ENCODE measurements around the gene EHD4.

EHD4 gene

DNA sequence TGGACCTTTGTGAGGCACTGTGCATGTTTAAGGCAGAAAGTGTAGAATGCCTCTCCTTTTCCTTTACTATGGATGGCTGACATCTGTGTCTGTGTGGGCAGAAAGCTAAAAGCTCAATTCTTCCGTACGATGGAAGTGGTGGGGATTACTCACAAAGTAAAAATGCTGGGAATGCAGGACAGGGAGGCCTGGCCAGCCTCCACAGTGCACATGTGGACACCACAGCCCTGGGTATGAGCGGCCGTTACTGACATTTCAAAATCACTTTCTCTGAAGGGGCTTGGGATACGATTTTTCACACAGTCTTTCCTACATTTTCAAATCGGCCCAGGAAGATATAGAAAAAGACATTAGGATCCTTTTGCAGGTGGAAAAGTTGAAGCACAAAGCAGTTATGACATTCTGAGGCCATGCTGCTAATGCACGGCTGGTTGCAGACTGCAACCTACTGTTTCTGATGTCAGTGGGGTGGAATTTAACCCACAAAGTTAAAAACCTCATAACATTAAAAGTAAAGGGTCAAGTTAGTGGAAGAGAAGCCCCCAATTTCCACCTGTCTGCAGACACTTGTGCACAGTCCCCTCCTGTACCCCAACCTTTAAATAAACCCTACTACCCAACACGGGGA lies 27.9 kb downstream of the EHD4 start:
- peak; percentile 94 for DNase-seq (ENCODE audit: low read depth)
- no peak overlapping the region for H3K4me3 ChIP-seq (replicated peaks; ENCODE audit: low read depth, low read length)
- no peak for TF ChIP-seq CTCF (IDR thresholded peaks at IDR 0.05; ENCODE audit: low read length, missing control alignments)

DNA sequence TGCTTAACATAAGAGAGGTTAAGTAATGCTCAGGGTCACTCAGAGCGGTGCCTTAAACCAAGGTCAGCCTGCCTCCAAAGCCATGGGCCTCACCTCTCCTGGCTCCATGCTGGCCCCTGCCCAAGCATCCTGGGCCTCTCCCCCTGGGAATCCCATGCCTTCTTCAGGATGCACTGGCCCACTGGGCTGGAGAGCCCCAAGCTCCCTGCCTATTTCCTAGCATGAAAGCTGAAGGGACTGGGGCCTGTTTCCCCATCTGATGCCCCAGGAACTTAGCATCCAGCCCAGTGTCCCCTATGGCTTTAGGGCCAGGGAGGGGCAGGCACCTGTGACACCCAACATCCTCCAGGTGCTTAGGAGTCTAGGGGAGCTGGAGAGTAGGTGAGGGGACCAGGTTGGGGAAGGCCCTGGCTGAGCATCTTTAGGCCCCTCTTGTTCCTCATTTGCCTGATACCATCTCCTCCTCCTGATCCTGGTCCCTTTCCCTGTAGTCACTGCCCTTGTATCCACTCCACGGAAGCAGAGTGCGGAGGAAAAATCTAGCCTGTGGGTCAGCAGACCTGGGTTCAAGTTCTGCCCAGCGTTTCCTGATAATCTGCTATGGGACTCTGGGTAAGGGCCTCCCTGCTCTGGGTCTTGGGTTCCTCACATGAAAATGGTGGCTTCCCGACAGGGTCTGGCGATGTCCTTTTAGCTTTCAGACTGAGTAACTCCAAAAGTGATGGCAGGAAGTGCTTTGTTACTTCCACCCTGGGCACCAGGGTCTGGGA lies 28.6 kb downstream of the EHD4 start:
- no peak for TF ChIP-seq CTCF (IDR thresholded peaks at IDR 0.05; ENCODE audit: low read length, missing control alignments)
- no peak overlapping the region for H3K4me3 ChIP-seq (replicated peaks; ENCODE audit: low read depth, low read length)
- no peak for DNase-seq (ENCODE audit: low read depth)

DNA sequence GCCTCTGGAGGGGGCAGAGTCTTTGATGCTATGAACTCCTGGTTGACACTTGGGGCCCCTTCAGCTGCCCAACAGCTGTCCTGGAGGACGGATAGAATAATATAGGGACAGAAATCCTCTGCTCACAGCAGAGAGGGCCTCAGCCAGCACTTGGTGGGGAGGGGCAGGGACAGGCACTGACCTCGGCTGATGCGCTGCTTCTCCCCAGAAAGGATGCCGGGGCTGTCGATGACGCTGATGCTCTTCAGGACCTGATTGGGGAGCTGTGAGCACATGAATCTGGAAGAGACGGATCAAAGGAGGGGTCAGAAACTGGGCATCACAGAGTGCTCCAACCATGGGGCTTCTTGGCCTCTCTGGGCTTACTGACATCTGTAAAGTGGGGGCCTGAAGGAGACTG lies 29.5 kb downstream of the EHD4 start:
- no peak for DNase-seq (ENCODE audit: low read depth)
- no peak overlapping the region for H3K4me3 ChIP-seq (replicated peaks; ENCODE audit: low read depth, low read length)
- TF ChIP-seq CTCF (IDR thresholded peaks at IDR 0.05; ENCODE audit: low read length, missing control alignments): no peak

- no peak for TF ChIP-seq CTCF (IDR thresholded peaks at IDR 0.05; ENCODE audit: low read length, missing control alignments)
- DNase-seq (ENCODE audit: low read depth): no peak
- no peak overlapping the region for H3K4me3 ChIP-seq (replicated peaks; ENCODE audit: low read depth, low read length)
Observed at GRCh38 chr15:41941644-41942415, 30.5 kb downstream of the EHD4 start.

DNA sequence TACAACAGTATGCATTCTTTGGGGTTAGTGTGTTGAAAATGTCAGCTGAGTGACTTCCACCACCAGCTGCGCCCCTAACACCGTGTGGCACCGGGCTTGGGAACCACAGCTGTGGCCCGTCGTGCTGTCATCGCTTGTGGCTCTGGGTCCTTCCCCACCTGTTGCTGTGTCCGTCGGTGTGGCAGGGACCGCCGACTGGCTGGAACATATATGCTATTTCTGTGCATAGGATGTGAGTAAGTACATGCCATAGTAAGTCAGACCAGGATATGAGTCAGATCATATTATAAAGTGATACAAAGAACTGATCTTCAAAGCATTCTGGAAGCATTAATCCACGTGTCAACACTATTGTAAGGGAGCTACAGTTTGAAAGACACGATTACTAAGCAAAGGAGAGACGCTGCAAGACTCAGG lies 31.9 kb downstream of the EHD4 start:
- no peak for TF ChIP-seq CTCF (IDR thresholded peaks at IDR 0.05; ENCODE audit: low read length, missing control alignments)
- peak; percentile 77 for DNase-seq (ENCODE audit: low read depth)

DNA sequence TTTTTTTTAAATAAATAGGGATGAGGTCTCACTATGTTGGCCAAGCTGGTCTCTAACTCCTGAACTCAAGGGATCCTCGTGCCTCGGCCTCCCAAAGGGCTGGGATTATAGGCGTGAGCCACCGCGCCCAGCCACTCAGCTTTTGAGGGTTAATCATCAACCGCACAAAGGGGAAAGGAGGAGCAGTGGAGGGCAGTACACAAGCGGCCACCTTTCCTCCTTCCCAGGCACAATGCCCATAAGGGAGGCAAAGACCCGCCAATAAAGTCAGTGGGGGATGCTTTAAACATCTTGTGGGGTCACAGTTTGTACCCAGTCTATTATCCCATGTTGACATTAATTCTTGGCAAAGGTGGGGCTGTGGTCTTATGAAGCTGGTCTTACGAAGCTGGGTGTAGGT lies 32.4 kb downstream of the EHD4 start:
- TF ChIP-seq CTCF (IDR thresholded peaks at IDR 0.05; ENCODE audit: low read length, missing control alignments): no peak
- no peak for DNase-seq (ENCODE audit: low read depth)
- no peak overlapping the region for H3K4me3 ChIP-seq (replicated peaks; ENCODE audit: low read depth, low read length)

More for the DNA sequence above, 31.9 kb downstream of the EHD4 start:
- H3K4me3 ChIP-seq (replicated peaks; ENCODE audit: low read depth, low read length): no peak overlapping the region

Data from fibroblast of pulmonary artery (primary cell).